ENCODE measurements around the gene MISP. TPM values are rescaled to one million over a fixed set of nuclear protein-coding genes. Genes with fewer than 3 reads are reported as not detected.
A peak's percentile ranks its signal among the peaks of the same experiment; 100 is the strongest.

MISP gene
- total and polyA plus RNA-seq, 2 of the 4 experiments (the other 2 are of a cell fraction) = not detected

DNA sequence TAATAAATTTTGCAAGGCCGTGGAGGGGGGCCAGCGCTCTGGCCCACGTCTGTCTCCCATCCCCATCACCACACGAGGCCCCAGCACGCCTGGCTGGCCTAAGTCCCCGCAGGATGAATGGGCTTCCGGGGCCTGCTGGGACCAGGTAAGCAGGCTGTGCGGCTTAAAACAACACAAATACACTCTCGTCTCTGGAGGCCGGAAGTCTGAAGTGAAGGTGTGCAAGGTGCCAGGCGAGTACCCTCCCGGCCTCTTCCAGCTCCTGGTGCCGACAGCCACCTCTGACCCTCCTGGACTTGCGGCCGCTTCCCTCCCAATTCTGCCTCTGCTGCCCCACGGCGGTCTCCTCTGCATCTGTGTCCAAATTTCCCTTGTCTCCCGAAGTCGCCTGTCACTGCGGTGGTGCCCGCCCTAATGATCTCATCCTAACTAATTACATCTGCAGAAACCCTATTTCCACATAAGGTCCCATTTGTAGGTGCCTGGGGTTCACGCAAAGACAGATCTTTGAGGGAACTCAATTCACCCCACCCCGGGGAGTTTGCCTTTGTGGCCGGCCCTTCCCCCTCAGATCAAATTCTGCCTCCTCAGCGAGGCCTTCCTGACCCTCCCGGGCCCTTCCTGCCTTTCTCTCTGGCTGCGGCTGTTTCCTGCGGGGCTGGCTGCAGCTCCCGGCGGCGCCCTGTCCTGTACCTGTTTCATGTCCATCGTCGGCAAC is 38.2 kb downstream of the MISP start:
- peak overlapping the region; percentile 56 for H2AFZ ChIP-seq (replicated peaks; ENCODE audit: low read length, poor library complexity)
- no peaks in the 10 kb centered on the region; the same call in 1 of the 2 replicates for H3K9me1 ChIP-seq (ENCODE audit: insufficient read depth, low read length)
- no peak overlapping the region for H3K4me3 ChIP-seq (ENCODE audit: insufficient read depth, low read depth, low read length)
- peaks cover 2% of the 10 kb centered on the region; the same call in 1 of the 2 replicates for H3K4me1 ChIP-seq (ENCODE audit: control insufficient read depth, insufficient read depth, low read length)
- no peaks in the 10 kb centered on the region for H3K27me3 ChIP-seq (ENCODE audit: control insufficient read depth, insufficient read depth, low read length)
- intact Hi-C loops (cut with micrococcal nuclease) = no loop called here
- H4K5ac ChIP-seq (ENCODE audit: low read depth, low read length) = no peak overlapping the region
- no peak overlapping the region for H3K4ac ChIP-seq (ENCODE audit: low read depth, low read length)
- dilution Hi-C loops (cut with HindIII; ENCODE audit: low sequenced_read_pairs, unreplicated experiment) = no loop called here
- no peak overlapping the region for H3K23ac ChIP-seq (ENCODE audit: low read depth, low read length)
- no peak overlapping the region for H3K18ac ChIP-seq (ENCODE audit: low read depth, low read length)
- H3K9ac ChIP-seq (ENCODE audit: low read depth, low read length) = no peak overlapping the region
- peak overlapping the region in 1 of 2 experiments; percentile 20; a peak in 1 of 4 replicates for H4K8ac ChIP-seq (ENCODE audit: low read depth in 2 of 2, low read length in 2 of 2)
- no peaks in the 10 kb centered on the region for H3K36me3 ChIP-seq (ENCODE audit: control insufficient read depth, insufficient read depth, low read length)
- no peak overlapping the region for H2BK5ac ChIP-seq (ENCODE audit: low read depth, low read length, poor library complexity, severe bottlenecking)
- H2BK15ac ChIP-seq (ENCODE audit: low read depth, low read length) = no peak overlapping the region
- peak; percentile 48 for ATAC-seq (ENCODE audit: low read depth)
- no peak overlapping the region for H3K14ac ChIP-seq (replicated peaks; ENCODE audit: low read depth, low read length)
- ChIA-PET POLR2A (ENCODE audit: unreplicated experiment) (no interaction called here), CTCF (no interaction called here)
- no peak overlapping the region for H3K27ac ChIP-seq (ENCODE audit: insufficient read depth, low read length)
- no TSS peak for BruUV-seq (replicated peaks)
- no peak for TF ChIP-seq FOS (IDR thresholded peaks at IDR 0.05; ENCODE audit: low read depth, low read length)
- TF ChIP-seq SMC3 (IDR thresholded peaks at IDR 0.05; ENCODE audit: low read depth, low read length) = no peak
- TF ChIP-seq CHD1 (IDR thresholded peaks at IDR 0.05; ENCODE audit: low read depth, low read length) = no peak
- TF ChIP-seq, protein P1, sequence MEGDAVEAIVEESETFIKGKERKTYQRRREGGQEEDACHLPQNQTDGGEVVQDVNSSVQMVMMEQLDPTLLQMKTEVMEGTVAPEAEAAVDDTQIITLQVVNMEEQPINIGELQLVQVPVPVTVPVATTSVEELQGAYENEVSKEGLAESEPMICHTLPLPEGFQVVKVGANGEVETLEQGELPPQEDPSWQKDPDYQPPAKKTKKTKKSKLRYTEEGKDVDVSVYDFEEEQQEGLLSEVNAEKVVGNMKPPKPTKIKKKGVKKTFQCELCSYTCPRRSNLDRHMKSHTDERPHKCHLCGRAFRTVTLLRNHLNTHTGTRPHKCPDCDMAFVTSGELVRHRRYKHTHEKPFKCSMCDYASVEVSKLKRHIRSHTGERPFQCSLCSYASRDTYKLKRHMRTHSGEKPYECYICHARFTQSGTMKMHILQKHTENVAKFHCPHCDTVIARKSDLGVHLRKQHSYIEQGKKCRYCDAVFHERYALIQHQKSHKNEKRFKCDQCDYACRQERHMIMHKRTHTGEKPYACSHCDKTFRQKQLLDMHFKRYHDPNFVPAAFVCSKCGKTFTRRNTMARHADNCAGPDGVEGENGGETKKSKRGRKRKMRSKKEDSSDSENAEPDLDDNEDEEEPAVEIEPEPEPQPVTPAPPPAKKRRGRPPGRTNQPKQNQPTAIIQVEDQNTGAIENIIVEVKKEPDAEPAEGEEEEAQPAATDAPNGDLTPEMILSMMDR (conservative IDR thresholded peaks at IDR 0.05; ENCODE audit: low read depth, low read length) = no peak
- no peak for TF ChIP-seq MAFK (IDR thresholded peaks at IDR 0.05; ENCODE audit: low read depth, low read length)
- TF ChIP-seq NFE2L2 (IDR thresholded peaks at IDR 0.05; ENCODE audit: low read depth, low read length) = no peak
- TF ChIP-seq CEBPB (IDR thresholded peaks at IDR 0.05; ENCODE audit: low read depth, low read length) = no peak
- H3K9me3 ChIP-seq (ENCODE audit: control insufficient read depth, insufficient read depth, low read length) = no peaks in the 10 kb centered on the region
- no peaks in the 10 kb centered on the region for H4K20me1 ChIP-seq (ENCODE audit: insufficient read depth, low read length)
- H3K4me2 ChIP-seq (ENCODE audit: low read depth, low read length) = no peak overlapping the region
- no peak for DNase-seq
- 47% methylated on average over 19 of the region's 33 CpGs; no CpG with 5 or more reads in 1 of the 2 experiments for WGBS, 2 experiments (ENCODE audit: extremely low coverage in 2 of 2, insufficient read length in 1 of 2)
- H2AK9ac ChIP-seq (replicated peaks; ENCODE audit: low read depth, low read length, poor library complexity) = peak overlapping the region; percentile 48
- H2AK5ac ChIP-seq (ENCODE audit: low read depth, low read length) = 0 out of 2 replicates have a peak overlapping the region, but pooled peaks have one; percentile 14
- H3K79me1 ChIP-seq (ENCODE audit: low read depth in 1 of 2, low read length in 2 of 2) = peaks cover 0 to 6% of the 10 kb centered on the region in 2 experiments; a peak in 1 of 4 replicates
- no peak overlapping the region for H4K91ac ChIP-seq (ENCODE audit: insufficient read depth, low read depth, low read length)
- H2BK20ac ChIP-seq (ENCODE audit: low read depth, low read length) = no peak overlapping the region
- in situ Hi-C loops (cut with MboI; ENCODE audit: low sequenced_read_pairs) = no loop called here
- H3K56ac ChIP-seq (ENCODE audit: extremely low read depth, insufficient read depth, low read length) = no peak overlapping the region
- H2BK120ac ChIP-seq (ENCODE audit: low read depth, low read length) = no peak overlapping the region
